Activated CD4-positive, alpha-beta T cell treated with anti-CD3 and anti-CD28 coated beads, Interleukin-2, amount 50 U/mL, for 24 hours (primary cell): Measurements from ENCODE around the gene SLAMF1.
A peak's percentile ranks its signal among the peaks of the same experiment; 100 is the strongest.
"Not testable (repeated sequence)": the region's sequence is repeated elsewhere in the genome, so short reads cannot be mapped to it uniquely, and the experiment has no call there.

Experiments
- DNase-seq, 2 donors: peaks; one replicate each; pipeline ENCODE4 v3.0.0-alpha.2; 2020; ENCODE audit warnings: low read depth in 1 of 2, low spot score in 1 of 2

Gene SLAMF1

DNA sequence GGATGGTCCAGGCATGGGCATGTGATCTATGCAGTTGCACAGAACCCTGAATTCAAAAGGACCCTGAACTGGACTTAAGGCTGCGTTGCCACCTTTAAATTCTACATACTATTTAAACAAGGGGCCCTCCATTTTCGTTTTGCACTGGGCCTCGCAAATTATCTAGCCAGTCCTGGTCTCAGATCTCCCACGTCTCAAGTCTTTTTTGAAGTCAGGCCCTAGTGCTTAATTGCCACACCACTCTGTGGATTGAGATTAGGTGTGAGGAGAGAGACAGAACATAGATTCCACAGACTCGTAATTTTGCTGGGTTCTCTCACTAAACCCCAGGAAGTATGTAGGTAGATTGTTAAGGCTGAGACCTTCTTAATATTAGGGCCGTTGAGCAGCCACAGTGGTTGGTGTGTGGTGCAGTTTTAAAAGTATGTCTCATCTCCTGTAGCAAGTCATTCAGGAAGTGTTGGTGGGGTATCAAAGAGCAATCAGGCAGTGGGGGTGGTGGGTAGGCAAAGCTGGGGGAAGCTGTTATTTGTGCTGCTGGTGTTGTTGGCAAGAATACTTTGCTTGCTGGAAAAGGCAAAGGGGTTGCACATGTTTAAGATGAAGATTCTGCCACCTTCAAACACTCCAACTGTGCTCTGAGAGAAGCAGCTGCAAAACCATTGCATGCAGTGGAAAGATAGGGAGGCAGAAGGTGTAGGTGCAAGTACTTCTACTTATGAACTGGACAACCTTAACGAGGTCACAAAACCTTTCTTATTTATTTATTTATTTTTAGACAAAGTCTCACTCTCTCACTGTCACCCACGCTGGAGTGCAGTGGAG lies 78.8 kb downstream of the SLAMF1 start:
- peak; percentile 30 to 68 for DNase-seq

DNA sequence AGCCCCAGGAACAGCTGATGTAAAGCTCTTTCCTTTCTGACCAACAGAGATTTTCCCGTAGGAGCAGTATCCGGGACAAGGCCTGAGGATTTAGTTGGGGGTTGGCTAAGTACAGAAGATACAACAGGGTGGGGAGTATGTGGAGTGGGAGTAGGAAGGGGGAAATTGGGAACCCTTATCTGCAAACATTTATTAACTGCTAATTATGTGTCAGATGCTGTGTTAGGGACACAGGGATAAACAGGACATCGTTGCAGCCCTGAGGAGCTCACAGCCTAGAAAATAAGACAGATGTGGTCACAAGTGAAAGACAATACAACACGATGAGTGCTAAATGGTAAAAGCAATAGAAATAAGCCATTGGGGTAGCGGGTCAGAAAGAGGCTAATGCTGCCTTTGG lies 79.5 kb downstream of the SLAMF1 start:
- no peak for DNase-seq

DNA sequence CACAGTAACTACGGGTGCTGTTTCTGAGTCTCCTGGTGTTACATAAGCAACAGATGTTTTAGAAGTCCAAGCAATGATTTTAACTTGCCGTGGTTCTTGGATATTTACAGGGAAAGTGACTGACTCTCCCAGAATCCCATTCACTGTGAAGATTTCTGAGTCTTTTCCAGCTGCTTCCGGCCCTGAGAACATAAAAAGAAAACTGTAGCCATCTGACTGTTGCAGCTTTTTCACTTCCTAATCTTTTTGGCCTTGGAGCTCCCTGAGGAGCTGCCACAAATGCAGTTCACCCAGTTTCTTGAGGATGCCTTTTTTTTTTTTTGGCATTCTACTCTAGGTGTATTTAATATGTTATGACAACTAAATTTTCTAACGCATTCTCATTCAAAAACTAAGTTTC lies 81.3 kb downstream of the SLAMF1 start:
- no peak for DNase-seq

DNA sequence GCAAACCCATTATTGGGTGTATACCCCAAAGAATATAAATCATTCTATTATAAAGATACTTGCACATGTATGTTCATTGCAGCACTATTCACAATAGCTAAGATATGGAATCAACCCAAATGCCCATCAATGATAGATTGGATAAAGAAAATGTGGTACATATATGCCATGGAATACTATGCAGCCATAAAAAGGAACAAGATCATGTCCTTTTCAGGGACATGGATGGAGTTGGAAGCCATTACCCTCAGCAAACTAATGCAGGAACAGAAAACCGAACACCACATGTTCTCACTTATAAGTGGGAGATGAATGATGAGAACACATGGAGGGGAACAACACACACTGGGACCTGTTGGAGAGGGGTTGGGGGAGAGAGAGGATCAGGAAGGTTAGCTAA lies 83.6 kb downstream of the SLAMF1 start:
- DNase-seq = not testable (repeated sequence)

DNA sequence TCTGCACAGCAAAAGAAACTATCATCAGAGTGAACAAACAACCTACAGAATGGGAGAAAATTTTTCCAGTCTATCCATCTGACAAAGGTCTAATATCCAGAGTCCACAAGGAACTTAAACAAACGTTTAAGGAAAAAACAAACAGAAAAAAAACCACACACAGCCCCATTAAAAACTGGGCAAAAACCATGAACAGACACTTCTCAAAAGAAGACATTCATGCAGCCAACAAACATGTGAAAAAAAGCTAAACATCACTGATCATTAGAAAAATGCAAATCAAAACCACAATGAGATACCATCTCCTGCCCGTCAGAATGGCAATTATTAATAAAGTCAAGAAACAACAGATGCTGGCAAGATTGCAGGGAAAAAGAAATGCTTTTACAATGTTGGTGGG lies 84.1 kb downstream of the SLAMF1 start:
- DNase-seq = not testable (repeated sequence)

DNA sequence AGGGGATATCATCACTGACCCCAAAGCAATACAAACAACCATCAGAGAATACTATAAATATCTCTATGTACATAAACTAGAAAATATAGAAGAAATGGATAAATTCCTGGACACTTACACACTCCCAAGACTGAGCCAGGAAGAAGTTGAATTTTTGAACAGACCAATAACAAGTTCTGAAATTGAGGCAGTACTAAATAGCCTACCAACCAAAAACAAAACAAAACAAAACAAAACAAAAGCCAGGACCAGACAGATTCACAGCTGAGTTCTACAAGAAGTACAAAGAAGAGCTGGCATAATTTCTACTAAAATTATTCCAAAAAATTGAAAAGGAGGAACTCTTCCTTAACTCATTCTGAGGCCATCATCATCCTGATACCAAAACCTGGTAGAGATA lies 86.0 kb downstream of the SLAMF1 start:
- no peak for DNase-seq

DNA sequence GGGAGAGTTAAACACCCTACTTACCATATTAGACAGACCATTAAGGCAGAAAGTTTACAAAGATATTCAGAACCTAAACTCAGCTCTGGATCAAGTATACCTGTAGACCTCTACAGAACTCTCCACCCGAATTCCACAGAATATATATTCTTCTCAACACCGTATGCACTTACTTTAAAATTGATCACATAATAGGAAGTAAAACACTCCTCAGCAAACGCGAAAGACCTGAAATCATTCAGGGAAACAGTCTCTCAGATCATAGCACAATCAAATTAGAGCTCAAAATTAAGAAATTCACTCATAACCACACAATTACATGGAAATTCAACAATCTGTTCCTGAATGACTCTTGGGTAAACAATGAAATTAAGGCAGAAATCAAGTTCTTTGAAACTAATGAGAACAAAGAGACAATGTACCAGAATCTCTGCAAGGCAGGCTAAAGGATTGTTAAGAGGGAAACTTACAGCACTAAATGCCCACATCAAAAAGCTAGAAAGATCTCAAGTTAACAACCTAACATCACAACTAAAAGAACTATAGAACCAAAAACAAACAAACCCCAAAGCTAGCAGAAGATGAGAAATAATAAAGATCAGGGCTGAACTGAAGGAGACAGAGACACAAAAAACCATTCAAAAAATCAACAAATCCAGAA lies 86.7 kb downstream of the SLAMF1 start:
- no peak for DNase-seq

DNA sequence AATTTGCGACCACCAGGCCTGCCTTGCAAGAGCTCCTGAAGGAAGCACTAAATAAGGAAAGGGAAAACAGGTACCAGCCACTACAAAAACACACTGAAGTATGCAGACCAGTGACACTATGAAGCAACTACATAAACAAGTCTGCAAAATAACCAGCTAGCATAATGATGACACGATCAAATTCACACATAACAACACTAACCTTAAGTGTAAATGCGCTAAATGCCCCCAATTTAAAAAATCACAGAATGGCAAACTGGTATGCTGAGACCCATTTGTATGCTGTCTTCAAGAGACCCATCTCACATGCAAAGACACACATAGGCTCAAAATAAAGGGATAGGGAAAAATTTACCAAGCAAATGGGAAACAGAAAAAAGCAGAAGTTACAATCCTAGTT lies 87.4 kb downstream of the SLAMF1 start:
- DNase-seq = not testable (repeated sequence)

DNA sequence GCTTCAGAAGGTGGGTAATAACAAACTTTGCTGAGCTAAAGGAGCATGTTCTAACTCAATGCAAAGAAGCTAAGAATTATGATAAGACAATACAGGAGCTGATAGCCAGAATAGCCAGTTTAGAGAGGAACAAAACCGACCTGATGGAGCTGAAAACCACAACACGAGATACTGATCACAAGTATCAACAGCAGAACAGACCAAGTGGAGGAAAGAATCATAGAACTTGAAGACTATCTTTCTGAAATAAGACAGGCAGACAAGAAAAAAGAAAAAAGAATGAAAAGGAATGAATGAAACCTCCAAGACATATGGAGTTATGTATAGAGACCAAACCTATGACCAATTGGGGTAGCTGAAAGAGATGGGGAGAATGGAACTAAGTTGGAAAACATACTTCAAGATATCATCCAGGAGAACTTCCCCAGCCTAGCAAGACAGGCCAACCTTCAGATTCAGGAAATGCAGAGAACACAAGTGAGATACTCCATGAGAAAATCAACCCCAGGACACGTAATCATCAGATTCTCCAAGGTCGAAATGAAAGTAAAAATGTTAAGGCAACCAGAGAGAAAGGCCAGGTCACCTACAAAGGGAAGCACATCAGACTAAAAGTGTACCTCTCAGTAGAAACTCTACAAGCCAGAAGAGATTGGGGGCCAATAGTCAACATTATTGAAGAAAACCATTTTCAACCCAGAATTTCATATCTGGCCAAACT lies 88.0 kb downstream of the SLAMF1 start:
- DNase-seq = no peak
